Activated B cell treated with CpG ODN at 0.5 μM for 24 hours (primary cell): ENCODE results near the gene NT5C. TPM values are rescaled to one million over a fixed set of nuclear protein-coding genes. Genes with fewer than 3 reads are reported as not detected.
"Not testable (repeated sequence)": the region's sequence is repeated elsewhere in the genome, so short reads cannot be mapped to it uniquely, and the experiment has no call there.

Experiments
- ATAC-seq: fragments of 200-7000 bp; cut with Tn5 transposase; one replicate; pipeline ENCODE4 v1.10.0; 2021; ENCODE audit warnings: low read depth, mild to moderate bottlenecking, moderate library complexity
- CTCF ChIA-PET: fragments of 350-600 bp; sonication (Branson Sonifier 250); formaldehyde crosslinking; loops from one replicate; lab custom pipeline; 2021; ENCODE audit warnings: antibody characterized with exemption; lab: Charles Lee
- POLR2A ChIA-PET: fragments of 350-600 bp; sonication (Branson Sonifier 250); formaldehyde crosslinking; loops from one replicate; lab custom pipeline; 2021; ENCODE audit warnings: antibody characterized with exemption; lab: Charles Lee
- DNase-seq: peaks from one replicate; pipeline ENCODE4 v3.0.0; 2022
- H3K27ac Mint-ChIP-seq: one replicate; pipeline ENCODE4 v1.8.0; 2020; ENCODE audit warnings: mixed read lengths
- H3K27me3 Mint-ChIP-seq: one replicate; pipeline ENCODE4 v1.8.0; 2021; ENCODE audit warnings: mixed read lengths
- H3K36me3 Mint-ChIP-seq: one replicate; pipeline ENCODE4 v1.8.0; 2021; ENCODE audit warnings: low read depth, mixed read lengths
- H3K4me1 Mint-ChIP-seq: one replicate; pipeline ENCODE4 v1.8.0; 2021; ENCODE audit warnings: mixed read lengths
- H3K4me3 Mint-ChIP-seq: one replicate; pipeline ENCODE4 v1.8.0; 2020; ENCODE audit warnings: mild to moderate bottlenecking, mixed read lengths
- H3K9me3 Mint-ChIP-seq: one replicate; pipeline ENCODE4 v1.8.0; 2020; ENCODE audit warnings: mixed read lengths
- CTCF ChIP-seq: fragments of 200-600 bp; IDR thresholded peaks from one replicate; pipeline ENCODE4 v1.8.0; 2022; ENCODE audit warnings: antibody characterized with exemption, mild to moderate bottlenecking
- intact Hi-C: fragments of 100-400 bp; cut with micrococcal nuclease; formaldehyde crosslinking; loops from one replicate; pipeline ENCODE4 v1.15.1; 2024
- total RNA-seq: library from RNA; stranded (reverse); gene quantifications from 2 replicates; pipeline ENCODE4 v1.2.3, GENCODE V29; 2022

NT5C gene
- total RNA-seq, 1 donor from 2014 or later = 95.0 TPM

DNA sequence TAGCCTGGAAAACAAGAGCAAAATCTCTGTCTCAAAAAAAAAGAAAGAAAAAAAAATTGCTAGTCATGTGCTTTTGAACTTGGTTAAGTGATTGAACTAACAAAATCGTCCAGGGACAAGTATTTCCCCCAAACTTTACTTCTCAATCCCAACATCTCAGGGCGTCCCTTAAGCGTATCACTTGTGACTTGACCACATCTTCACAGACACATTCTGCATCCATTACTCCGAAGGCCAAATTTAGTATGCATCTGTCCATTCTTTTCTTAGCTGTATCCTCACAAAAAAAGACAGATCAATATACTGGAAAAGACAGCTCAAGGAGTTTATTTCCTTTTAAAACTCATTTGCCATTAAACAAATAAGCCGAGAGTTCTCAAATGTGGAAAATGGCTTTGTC, 28.7 kb upstream of the NT5C start:
- Mint-ChIP-seq H3K4me1 (peaks cover 6% of the 10 kb centered on the region), H3K27ac (no peak overlapping the region), H3K4me3 (no peak overlapping the region), H3K9me3 (no peaks in the 10 kb centered on the region), H3K27me3 (no peaks in the 10 kb centered on the region), H3K36me3 (peaks cover 6% of the 10 kb centered on the region)
- TF ChIP-seq CTCF = no peak
- intact Hi-C loops = no loop called here
- DNase-seq = no peak
- ChIA-PET POLR2A (no interaction called here), CTCF (no interaction called here)
- ATAC-seq = no peak

GRCh38 chr17:75159196-75160031, 27.9 kb upstream of the NT5C start:
- DNase-seq = no peak
- peaks cover 3% of the 10 kb centered on the region for H3K36me3 Mint-ChIP-seq

GRCh38 chr17:75158480-75158879, 26.9 kb upstream of the NT5C start:
- H3K9me3 Mint-ChIP-seq, H3K27ac Mint-ChIP-seq, H3K36me3 Mint-ChIP-seq, H3K4me3 Mint-ChIP-seq, DNase-seq, intact Hi-C loops, H3K27me3 Mint-ChIP-seq, CTCF ChIA-PET, ATAC-seq: not testable (repeated sequence)
- POLR2A ChIA-PET = interaction anchor here (2.1 kb wide), 1 partner anchor 44 kb away, joined by 5 read pairs; no protein-coding TSS in a partner anchor
- H3K4me1 Mint-ChIP-seq = peaks cover 16% of the 10 kb centered on the region

More at GRCh38 chr17:75159196-75160031, 27.9 kb upstream of the NT5C start:
- ATAC-seq = no peak
- Mint-ChIP-seq H3K27ac (no peak overlapping the region), H3K4me3 (no peak overlapping the region), H3K4me1 (peaks cover 14% of the 10 kb centered on the region), H3K9me3 (no peaks in the 10 kb centered on the region), H3K27me3 (no peaks in the 10 kb centered on the region)
- TF ChIP-seq CTCF = no peak
- intact Hi-C loops = no loop called here
- ChIA-PET CTCF (no interaction called here), POLR2A (no interaction called here)

GRCh38 chr17:75155191-75155601, 23.7 kb upstream of the NT5C start:
- intact Hi-C loops = loop anchor here (2.0 kb wide), 1 partner anchor 16 kb away; no protein-coding TSS in a partner anchor
- peaks cover 32% of the 10 kb centered on the region for H3K4me1 Mint-ChIP-seq
- ChIA-PET CTCF (interaction anchor here (1.2 to 1.5 kb wide), 3 partner anchors 17 to 46 kb away, joined by 3 to 5 read pairs (median 4); no protein-coding TSS in a partner anchor), POLR2A (interaction anchor here (0.6 to 3.2 kb wide), 18 partner anchors 10 to 625 kb away, joined by 3 to 20 read pairs (median 6); partner anchors contain the start of genes ARMC7, GGA3, MRPL58 and MRPS7)
- H3K4me3 Mint-ChIP-seq = no peak overlapping the region
- ATAC-seq (no peak), DNase-seq (no peak)
- TF ChIP-seq CTCF = no peak
- peak overlapping the region; percentile 75 for H3K27ac Mint-ChIP-seq
- H3K36me3 Mint-ChIP-seq = peaks cover 2% of the 10 kb centered on the region
- H3K9me3 Mint-ChIP-seq = no peaks in the 10 kb centered on the region
- no peaks in the 10 kb centered on the region for H3K27me3 Mint-ChIP-seq

DNA sequence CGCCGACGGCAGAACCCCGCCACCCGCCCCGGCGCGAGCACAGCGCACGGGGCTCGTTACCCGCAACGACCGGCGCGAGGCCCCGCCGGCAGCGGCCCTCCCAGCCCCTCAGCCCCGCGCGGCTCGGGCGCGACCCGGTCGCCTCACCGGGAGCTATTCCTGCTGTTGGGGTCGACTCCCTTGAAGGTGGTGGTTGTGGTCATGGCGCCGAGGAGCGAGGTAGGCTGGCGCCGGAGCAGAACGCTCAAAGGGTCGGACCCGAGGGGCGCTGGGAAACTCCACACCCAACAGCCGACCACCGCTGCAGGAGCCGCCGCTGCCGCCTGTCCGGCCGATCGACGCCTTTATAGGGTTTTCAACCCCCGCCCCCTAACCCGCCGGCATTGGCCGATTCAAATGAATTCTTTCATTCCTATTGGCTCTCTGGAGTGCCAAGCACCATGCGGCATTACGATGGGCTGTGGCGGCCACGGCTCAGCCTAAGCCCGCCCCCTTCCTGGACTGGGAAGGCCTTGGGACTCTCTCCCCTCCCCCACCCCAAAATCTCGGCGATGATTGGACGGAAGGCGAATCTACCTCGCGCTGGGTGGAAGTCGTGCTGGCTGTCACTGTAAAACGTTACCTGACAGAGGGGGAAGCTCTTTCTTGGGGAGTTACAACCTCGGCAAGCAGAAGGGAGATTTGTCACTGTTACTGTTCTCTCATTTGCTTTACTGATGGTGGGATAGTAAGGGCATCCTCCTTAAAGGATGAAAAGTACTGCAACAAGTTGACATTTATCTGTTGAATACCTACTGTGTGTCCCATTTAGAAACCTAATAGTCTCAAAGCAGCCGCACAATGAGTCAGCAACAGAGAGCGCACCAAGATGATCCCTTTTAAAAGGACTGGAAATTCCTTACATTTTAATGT, 22.9 kb upstream of the NT5C start, which contains the start of gene JPT1:
TSS of gene JPT1 (minus strand) at position 318 of the 912 bp plus-strand sequence. CDS start at position 203, 115 bp downstream.
- peak within 1 kb of the TSS; percentile 91 for H3K4me3 Mint-ChIP-seq
- peaks cover 2% of the 10 kb centered on the region for H3K36me3 Mint-ChIP-seq
- no peaks in the 10 kb centered on the region for H3K9me3 Mint-ChIP-seq
- no peaks in the 10 kb centered on the region for H3K27me3 Mint-ChIP-seq
- no peak for TF ChIP-seq CTCF
- peak within 1 kb of the TSS; percentile 77 for H3K27ac Mint-ChIP-seq
- ChIA-PET POLR2A (interaction anchor here (0.6 to 3.2 kb wide), 22 partner anchors 9 to 1432 kb away, joined by 3 to 20 read pairs (median 4); partner anchors contain the start of genes ARMC7, GGA3, MRPL58 and MRPS7), CTCF (interaction anchor here (1.0 to 1.5 kb wide), 4 partner anchors 17 to 193 kb away, joined by 3 to 5 read pairs (median 4); no protein-coding TSS in a partner anchor)
- ATAC-seq (peak; percentile 97), DNase-seq (peak; percentile 85)
- peaks cover 34% of the 10 kb centered on the region for H3K4me1 Mint-ChIP-seq
- intact Hi-C loops = loop anchor here (1.0 to 2.0 kb wide), 4 partner anchors 16 to 40 kb away; partner anchors contain the start of gene NT5C
